A549 (cell line): Measurements from ENCODE around the gene MAMDC4. TPM values are rescaled to one million over a fixed set of nuclear protein-coding genes. Genes with fewer than 3 reads are reported as not detected.

Experiments used
- ATAC-seq, 2 experiments: fragments of 200-7000 bp in 1 of 2; fragments of >200 bp in 1 of 2; cut with Nextera tagmentation in 1 of 2; cut with Tn5 transposase in 1 of 2; 3 replicates each; pipeline versions ENCODE4 v1.8.0 to v1.9.1; 2018 to 2020; ENCODE audit warnings: mild to moderate bottlenecking in 1 of 2, moderate library complexity in 1 of 2
- CTCF ChIA-PET: fragments of 300-600 bp; sonication (Branson Sonifier 250); formaldehyde crosslinking; extraction: SDS; loops from one replicate; lab custom pipeline; 2021; ENCODE audit warnings: antibody characterized with exemption, inconsistent platforms; lab: Yijun Ruan, JAX
- POLR2A ChIA-PET: fragments of 350-600 bp; formaldehyde crosslinking; extraction: SDS; loops from one replicate; lab custom pipeline; 2021; ENCODE audit warnings: antibody characterized with exemption, inconsistent platforms; lab: Yijun Ruan, JAX
- DNase-seq, 2 experiments: peaks; one replicate each; pipeline versions ENCODE4 v3.0.0 to v3.0.0-alpha.2; 2011 to 2016; ENCODE audit warnings: low read depth in 1 of 2, low spot score in 1 of 2
- FAIRE-seq: peaks from 2 replicates; lab custom pipeline; 2011; peaks lifted over from hg19 to GRCh38; lab: Jason Lieb, UNC
- H3K27ac ChIP-seq, 2 experiments: fragments of >200 bp; sonication (Bioruptor Twin); formaldehyde crosslinking; 3 replicates each; pipeline ENCODE4 v1.5.1; 2016 to 2017
- H3K4me1 ChIP-seq: fragments of >200 bp; sonication (Bioruptor Twin); formaldehyde crosslinking; 3 replicates; pipeline ENCODE4 v1.6.1; 2016
- H3K4me2 ChIP-seq: fragments of >200 bp; sonication (Bioruptor Twin); formaldehyde crosslinking; 3 replicates; pipeline ENCODE4 v1.6.1; 2016
- H3K4me3 ChIP-seq: fragments of >200 bp; sonication (Bioruptor Twin); formaldehyde crosslinking; 3 replicates; pipeline ENCODE4 v1.5.1; 2016
- H3K9me3 ChIP-seq: fragments of >200 bp; sonication (Bioruptor Twin); formaldehyde crosslinking; 3 replicates; pipeline ENCODE4 v1.6.1; 2016
- FOSB ChIP-seq: fragments of 250-450 bp; sonication (Bioruptor Pico); IDR thresholded peaks from 2 replicates; pipeline ENCODE4 v1.5.0; 2020; ENCODE audit warnings: mild to moderate bottlenecking, moderate library complexity
- HOXB13 ChIP-seq: fragments of 250-450 bp; sonication (Bioruptor Pico); IDR thresholded peaks from 2 replicates; pipeline ENCODE4 v1.5.0; 2020; ENCODE audit warnings: low read depth, mild to moderate bottlenecking, moderate library complexity
- HOXB5 ChIP-seq: fragments of 250-450 bp; sonication (Bioruptor Pico); IDR thresholded peaks from 2 replicates; pipeline ENCODE4 v1.5.0; 2020; ENCODE audit warnings: mild to moderate bottlenecking, moderate library complexity
- POLR2A ChIP-seq: IDR thresholded peaks from 2 replicates; pipeline ENCODE4 v1.6.1; 2012; ENCODE audit warnings: mild to moderate bottlenecking, low read length
- RCOR1 ChIP-seq: fragments of 150-350 bp; IDR thresholded peaks from 2 replicates; pipeline ENCODE4 v1.6.1; 2014; ENCODE audit warnings: antibody characterized with exemption, low read length, low read depth
- SMC3 ChIP-seq: fragments of >200 bp; sonication (Bioruptor Twin); formaldehyde crosslinking; IDR thresholded peaks from 3 replicates; pipeline ENCODE4 v1.6.1; 2018; ENCODE audit warnings: inconsistent platforms
- ZFP36 ChIP-seq: fragments of 450-650 bp; IDR thresholded peaks from 2 replicates; pipeline ENCODE4 v1.6.1; 2014; ENCODE audit warnings: borderline replicate concordance; ENCODE audit not compliant: partially characterized antibody
- ZSCAN20 ChIP-seq: fragments of 250-450 bp; sonication (Bioruptor Pico); IDR thresholded peaks from 2 replicates; pipeline ENCODE4 v1.8.0; 2022; ENCODE audit warnings: mild to moderate bottlenecking, moderate library complexity
- WGBS: methylation state at CpG from one replicate; pipeline ENCODE4 v1.1.6; 2017; ENCODE audit errors: missing lambda C conversion rate; 5-methylcytosine and 5-hydroxymethylcytosine counted together
- polyA plus RNA-seq, 4 experiments: library from polyadenylated mRNA; depleted of rRNA in 3 of 4; stranded (reverse); fragments of >200 nt; fragmentation: RNase III in 1 of 4; extraction: RNeasy Plus Mini Kit Qiagen cat#74134 plus additional on column Dnase treatment in 1 of 4; gene quantifications; 2 replicates in 3 of 4; 3 replicates in 1 of 4; pipeline ENCODE4 v1.2.3, GENCODE V29; 2011 to 2017
- TF ChIP-seq, protein P1 (sequence below): IDR thresholded peaks from 2 replicates; pipeline ENCODE4 v1.6.1; 2012
- TF ChIP-seq, protein P2 (sequence below): fragments of 450-650 bp; IDR thresholded peaks from 2 replicates; pipeline ENCODE4 v1.6.1; 2014; ENCODE audit warnings: antibody characterized with exemption
- TF ChIP-seq, protein P3 (sequence below): fragments of 200-600 bp; sonication (generic); IDR thresholded peaks from 2 replicates; pipeline ENCODE4 v1.6.1; 2016; ENCODE audit warnings: antibody characterized with exemption, mild to moderate bottlenecking, moderate library complexity
- TF ChIP-seq, protein P4 (sequence below): fragments of 250-450 bp; sonication (Bioruptor Pico); IDR thresholded peaks from 2 replicates; pipeline ENCODE4 v1.5.0; 2021; ENCODE audit warnings: mild to moderate bottlenecking, moderate library complexity, borderline replicate concordance

The MAMDC4 gene
- polyA plus RNA-seq, 2 of the 4 experiments (the other 2 are of a cell fraction): 1.3 to 7.3 TPM

DNA sequence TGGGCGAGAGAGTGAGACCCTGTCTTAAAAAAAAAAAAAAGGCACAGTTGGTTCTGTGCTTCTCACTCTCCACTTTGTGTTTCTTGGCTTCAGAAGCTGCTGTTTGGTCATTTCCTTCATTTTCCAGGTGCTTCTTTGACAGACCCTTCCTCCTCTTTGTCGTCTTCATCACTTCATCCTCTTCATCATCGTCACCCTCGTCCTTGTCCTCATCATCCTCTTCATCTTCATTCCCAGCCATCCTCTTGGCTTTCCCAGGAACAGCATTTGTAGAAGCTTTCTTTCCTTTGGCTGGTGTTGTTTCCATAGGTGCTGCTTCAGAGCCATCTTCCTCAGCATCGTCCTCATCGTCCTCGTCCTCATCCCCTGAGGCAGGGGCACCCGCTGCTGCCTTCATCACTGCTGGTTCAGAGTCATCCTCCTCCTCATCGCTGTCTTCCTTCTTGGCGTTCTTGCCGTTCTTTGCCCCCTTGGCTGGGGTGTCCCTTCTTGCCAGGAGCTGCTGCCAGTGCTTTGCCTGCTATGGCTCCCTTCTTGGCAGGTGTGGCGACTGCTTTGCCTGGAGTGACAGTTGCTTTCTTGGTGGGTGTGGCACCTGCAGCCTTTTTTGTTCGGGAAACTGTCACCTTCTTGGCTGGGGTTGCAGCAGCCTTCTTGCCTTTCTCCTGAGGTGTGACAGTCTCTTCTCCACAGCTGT is 37.3 kb upstream of the MAMDC4 start:
- FAIRE-seq: no peak
- H3K4me1 ChIP-seq: peaks cover 5% of the 10 kb centered on the region; the same call in 2 of the 3 replicates
- no peak overlapping the region for H3K27ac ChIP-seq
- H3K9me3 ChIP-seq: no peaks in the 10 kb centered on the region
- H3K4me3 ChIP-seq: no peak overlapping the region
- WGBS: 92% methylated on average over 13 of the region's 13 CpGs
- no peak for ATAC-seq
- POLR2A ChIA-PET: interaction anchor here (2.6 kb wide), 1 partner anchor 7 kb away, joined by 13 read pairs; the partner anchor contains the start of gene RABL6
- H3K4me2 ChIP-seq: no peak overlapping the region
- CTCF ChIA-PET: interaction anchor here (0.8 to 3.5 kb wide), 15 partner anchors 9 to 234 kb away, joined by 3 to 20 read pairs (median 4); partner anchors contain the start of gene AJM1
- TF ChIP-seq, protein P1, sequence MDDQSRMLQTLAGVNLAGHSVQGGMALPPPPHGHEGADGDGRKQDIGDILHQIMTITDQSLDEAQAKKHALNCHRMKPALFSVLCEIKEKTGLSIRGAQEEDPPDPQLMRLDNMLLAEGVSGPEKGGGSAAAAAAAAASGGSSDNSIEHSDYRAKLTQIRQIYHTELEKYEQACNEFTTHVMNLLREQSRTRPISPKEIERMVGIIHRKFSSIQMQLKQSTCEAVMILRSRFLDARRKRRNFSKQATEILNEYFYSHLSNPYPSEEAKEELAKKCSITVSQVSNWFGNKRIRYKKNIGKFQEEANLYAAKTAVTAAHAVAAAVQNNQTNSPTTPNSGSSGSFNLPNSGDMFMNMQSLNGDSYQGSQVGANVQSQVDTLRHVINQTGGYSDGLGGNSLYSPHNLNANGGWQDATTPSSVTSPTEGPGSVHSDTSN: no peak
- no peak for TF ChIP-seq RCOR1
- TF ChIP-seq, all 56 proteins: peak for 0
- no peak for DNase-seq

DNA sequence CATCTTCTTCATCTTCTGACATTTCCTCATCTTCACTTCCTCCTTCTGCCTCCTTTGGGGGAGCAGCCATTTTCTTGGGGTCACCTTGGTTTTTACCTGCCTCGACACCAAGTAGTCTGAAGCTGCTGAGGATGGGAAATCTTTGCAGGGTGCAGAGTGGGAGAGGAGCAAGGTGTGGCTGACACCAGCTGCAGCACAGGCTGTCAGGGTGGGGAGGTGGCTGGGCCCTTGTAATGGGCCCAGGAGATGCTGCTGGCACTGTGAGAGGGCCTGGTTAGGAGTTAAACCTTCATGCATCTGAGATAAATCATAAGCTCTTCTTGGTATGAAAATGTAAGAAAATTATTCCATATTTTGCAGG is 36.7 kb upstream of the MAMDC4 start:
- CTCF ChIA-PET: interaction anchor here (0.8 to 3.5 kb wide), 14 partner anchors 9 to 220 kb away, joined by 3 to 20 read pairs (median 4); partner anchors contain the start of gene AJM1
- DNase-seq: no peak
- POLR2A ChIA-PET: interaction anchor here (2.6 kb wide), 1 partner anchor 8 kb away, joined by 13 read pairs; the partner anchor contains the start of gene RABL6
- no peak for ATAC-seq
- WGBS: 100% methylated on average over 1 of the region's 1 CpG
- Histone ChIP-seq H3K4me1 (no peaks in the 10 kb centered on the region; the same call in 2 of the 3 replicates), H3K27ac (no peak overlapping the region), H3K4me2 (no peak overlapping the region), H3K4me3 (no peak overlapping the region), H3K9me3 (no peaks in the 10 kb centered on the region)
- no peak for FAIRE-seq
- TF ChIP-seq, protein P2, sequence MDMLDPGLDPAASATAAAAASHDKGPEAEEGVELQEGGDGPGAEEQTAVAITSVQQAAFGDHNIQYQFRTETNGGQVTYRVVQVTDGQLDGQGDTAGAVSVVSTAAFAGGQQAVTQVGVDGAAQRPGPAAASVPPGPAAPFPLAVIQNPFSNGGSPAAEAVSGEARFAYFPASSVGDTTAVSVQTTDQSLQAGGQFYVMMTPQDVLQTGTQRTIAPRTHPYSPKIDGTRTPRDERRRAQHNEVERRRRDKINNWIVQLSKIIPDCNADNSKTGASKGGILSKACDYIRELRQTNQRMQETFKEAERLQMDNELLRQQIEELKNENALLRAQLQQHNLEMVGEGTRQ: no peak
- TF ChIP-seq HOXB5 (CRISPR knock-in tag) (no peak), ZSCAN20 (CRISPR knock-in tag) (no peak), HOXB13 (CRISPR knock-in tag) (no peak), SMC3 (no peak), FOSB (no peak), ZFP36 (no peak), POLR2A (no peak)
- TF ChIP-seq, protein P3, sequence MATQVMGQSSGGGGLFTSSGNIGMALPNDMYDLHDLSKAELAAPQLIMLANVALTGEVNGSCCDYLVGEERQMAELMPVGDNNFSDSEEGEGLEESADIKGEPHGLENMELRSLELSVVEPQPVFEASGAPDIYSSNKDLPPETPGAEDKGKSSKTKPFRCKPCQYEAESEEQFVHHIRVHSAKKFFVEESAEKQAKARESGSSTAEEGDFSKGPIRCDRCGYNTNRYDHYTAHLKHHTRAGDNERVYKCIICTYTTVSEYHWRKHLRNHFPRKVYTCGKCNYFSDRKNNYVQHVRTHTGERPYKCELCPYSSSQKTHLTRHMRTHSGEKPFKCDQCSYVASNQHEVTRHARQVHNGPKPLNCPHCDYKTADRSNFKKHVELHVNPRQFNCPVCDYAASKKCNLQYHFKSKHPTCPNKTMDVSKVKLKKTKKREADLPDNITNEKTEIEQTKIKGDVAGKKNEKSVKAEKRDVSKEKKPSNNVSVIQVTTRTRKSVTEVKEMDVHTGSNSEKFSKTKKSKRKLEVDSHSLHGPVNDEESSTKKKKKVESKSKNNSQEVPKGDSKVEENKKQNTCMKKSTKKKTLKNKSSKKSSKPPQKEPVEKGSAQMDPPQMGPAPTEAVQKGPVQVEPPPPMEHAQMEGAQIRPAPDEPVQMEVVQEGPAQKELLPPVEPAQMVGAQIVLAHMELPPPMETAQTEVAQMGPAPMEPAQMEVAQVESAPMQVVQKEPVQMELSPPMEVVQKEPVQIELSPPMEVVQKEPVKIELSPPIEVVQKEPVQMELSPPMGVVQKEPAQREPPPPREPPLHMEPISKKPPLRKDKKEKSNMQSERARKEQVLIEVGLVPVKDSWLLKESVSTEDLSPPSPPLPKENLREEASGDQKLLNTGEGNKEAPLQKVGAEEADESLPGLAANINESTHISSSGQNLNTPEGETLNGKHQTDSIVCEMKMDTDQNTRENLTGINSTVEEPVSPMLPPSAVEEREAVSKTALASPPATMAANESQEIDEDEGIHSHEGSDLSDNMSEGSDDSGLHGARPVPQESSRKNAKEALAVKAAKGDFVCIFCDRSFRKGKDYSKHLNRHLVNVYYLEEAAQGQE: no peak
- TF ChIP-seq, protein P4, sequence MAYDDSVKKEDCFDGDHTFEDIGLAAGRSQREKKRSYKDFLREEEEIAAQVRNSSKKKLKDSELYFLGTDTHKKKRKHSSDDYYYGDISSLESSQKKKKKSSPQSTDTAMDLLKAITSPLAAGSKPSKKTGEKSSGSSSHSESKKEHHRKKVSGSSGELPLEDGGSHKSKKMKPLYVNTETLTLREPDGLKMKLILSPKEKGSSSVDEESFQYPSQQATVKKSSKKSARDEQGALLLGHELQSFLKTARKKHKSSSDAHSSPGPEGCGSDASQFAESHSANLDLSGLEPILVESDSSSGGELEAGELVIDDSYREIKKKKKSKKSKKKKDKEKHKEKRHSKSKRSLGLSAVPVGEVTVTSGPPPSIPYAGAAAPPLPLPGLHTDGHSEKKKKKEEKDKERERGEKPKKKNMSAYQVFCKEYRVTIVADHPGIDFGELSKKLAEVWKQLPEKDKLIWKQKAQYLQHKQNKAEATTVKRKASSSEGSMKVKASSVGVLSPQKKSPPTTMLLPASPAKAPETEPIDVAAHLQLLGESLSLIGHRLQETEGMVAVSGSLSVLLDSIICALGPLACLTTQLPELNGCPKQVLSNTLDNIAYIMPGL (CRISPR knock-in tag): no peak
